Stimulated activated CD8-positive, alpha-beta memory T cell treated with anti-CD3 and anti-CD28 coated beads, Interleukin-4, amount 100 ng/mL, for 24 hours (primary cell): ENCODE measurements around the gene SH3PXD2B.

Source experiments
- DNase-seq: peaks from one replicate; pipeline ENCODE4 v3.0.0-alpha.2; 2020; ENCODE audit warnings: low read depth

SH3PXD2B gene

DNA sequence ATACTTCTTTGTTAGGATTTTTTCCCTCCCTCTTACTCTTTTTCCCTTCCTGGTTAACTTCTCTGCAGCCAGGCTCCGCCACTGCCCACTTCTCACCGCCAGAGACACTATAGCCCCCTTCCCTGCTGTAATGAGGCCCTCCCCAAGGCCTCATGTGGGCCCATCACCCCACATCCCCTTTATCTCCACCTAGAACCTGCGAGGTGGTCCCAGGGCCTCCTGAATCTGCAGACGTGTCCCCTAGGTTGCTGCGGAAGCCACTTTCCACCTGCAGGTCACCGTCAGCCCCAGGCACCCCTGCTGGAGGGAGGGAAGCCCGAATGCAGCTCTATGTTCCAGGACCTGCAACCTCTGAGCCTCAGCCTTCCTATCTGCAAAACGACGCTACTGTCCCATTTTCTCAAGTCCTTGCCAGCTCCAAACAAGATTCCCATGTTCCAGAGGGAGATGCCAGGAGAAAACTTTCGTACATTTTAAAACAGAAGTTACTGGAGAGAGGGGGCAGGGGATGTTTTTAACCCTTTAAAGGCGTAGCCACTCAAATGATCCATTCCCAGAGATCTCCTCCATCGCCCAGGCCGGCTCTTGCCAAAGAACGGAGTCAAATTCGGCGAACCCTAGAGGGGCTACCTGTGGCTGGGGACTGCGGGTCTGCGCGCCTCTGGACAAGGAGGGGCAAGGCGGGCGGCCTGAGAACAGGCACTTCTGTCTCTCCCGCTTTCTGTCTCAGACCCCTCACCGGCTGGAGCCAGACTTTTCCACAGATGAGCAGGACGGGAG, 929 bp downstream of the SH3PXD2B start:
- DNase-seq = no peak

DNA sequence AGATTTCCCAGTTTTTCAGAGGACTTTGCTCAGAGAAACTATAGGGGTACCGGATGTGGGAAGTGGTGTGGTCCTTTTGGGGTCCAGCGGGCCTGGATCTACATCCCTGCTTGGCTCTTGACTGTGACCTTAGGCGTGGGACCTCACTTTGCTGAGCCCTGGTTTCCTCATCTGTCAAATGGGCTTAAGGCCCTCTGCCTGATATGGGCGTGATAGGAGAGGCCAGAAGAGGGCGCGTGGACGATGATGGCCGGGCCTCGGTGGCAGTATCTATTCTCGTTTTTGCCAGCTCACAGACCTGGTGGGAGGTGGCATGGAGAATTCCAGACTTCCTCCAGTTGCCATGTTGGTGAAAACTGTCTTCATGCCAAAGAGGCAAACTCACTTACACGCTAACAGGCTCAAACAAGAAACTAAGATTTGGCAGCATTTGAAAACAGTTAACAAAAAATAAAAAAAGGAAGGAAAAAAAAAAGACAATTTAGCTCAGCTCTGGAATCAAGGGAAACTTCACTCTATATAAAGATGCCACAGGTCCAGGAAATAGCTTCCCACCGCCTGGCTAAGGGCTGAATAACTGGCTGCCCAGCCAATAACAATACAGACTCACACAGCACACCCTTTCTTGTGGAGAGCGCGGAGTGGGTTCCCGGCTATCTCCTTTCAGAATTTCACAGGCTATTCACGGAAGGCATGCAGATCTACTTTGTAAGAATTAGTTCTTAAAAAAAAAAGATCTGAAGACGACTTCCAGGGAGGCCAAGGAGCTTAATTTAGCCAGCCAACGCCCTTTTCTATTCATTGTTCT, 1.7 kb downstream of the SH3PXD2B start:
- no peak for DNase-seq

DNA sequence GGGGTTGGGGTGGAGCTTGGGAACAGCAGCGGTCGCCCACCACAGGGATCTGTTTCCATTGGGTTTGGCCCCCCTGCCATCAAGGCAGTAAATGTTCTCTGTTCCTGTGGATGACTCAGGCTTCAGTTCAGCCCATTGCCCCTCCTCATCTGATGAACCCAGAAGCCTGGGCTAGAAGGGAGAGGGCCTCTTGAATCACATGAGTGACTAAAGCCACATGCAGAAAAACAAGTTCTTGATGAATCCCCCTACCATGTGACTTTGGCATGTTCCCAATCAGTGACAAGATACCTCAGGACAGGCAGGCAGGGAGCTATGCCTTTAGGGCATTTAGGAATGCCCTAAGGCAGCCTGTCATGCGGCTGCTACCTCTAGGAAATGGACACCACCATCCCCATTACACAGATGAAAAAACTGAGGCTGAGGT, 2.5 kb downstream of the SH3PXD2B start:
- DNase-seq = no peak

DNA sequence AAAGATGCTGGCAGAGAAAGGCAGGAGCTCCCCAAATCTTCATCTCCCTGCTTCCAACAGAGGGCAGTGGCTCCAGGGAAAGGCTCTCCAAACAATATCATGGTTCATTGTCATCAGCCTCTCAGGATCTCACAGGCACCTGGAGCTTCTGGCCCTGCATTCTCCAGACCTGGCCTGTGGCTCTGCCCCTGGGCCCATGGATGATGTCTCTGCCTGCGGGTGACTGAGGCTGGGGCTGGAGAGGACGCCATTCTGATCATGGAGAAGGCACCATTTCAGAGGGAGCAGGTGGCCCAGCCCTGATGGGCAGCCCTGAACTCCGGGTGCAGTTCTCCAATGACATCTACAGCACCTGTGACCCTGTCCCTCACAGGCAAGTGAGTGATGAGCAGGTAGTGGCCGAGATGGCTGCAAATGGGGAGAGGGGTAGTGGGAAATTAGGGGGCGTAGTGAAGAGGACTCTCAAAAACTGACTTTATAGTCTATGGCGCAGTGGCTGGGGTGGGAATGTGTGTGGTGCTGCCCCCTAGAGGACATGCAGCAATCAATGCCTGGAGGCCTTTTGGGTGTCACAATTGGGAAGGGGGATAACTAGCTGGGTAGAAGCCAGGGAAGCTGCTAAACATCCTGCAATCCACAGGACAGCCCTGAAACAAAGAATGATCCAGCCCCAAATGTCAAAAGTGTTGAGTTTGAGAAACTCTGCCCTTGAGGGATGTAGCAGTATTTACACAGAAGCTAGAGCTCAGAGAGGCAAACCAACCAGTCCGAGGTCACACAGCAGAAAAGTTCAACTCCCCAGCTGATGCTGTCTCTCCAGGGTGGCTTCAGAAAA, 3.2 kb downstream of the SH3PXD2B start:
- peak; percentile 21 for DNase-seq

DNA sequence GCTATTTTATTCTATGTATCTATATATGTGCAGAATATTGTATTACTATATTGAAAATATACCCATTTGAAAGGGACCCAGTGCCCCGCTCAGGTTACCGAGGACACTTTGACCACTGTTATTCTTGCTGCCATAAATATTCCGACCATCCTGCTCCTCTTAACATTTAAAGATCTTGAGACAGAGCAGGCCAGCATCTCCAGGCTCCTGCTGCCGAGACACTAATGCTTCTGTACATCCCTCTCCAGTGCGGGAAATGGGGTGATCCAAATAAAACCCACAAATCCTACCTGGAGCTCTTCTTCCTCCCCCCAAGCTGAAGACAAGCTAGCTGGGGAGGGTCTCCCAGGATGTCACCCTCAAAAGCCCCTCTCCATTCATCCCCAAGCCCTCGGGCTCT, 3.9 kb downstream of the SH3PXD2B start:
- no peak for DNase-seq

DNA sequence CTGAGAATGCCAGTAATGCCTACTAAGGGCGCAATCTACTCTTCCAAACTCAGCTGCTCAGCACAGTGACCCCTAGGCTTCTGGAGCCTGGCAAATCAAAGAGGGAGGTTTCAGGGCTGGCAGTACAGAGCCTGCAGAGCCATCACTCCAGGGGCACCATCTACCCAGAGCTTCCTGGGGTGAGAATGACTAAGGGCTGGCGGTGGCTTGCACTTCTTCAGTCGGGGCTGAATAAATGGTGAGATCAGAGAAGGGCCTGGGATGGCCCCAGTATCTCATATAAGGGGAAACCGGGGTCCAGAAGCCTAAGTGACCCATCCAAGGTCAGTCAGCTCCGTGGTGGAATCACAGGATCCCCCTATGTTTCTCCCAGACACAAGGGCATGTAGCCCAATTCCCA, 5.3 kb downstream of the SH3PXD2B start:
- no peak for DNase-seq

DNA sequence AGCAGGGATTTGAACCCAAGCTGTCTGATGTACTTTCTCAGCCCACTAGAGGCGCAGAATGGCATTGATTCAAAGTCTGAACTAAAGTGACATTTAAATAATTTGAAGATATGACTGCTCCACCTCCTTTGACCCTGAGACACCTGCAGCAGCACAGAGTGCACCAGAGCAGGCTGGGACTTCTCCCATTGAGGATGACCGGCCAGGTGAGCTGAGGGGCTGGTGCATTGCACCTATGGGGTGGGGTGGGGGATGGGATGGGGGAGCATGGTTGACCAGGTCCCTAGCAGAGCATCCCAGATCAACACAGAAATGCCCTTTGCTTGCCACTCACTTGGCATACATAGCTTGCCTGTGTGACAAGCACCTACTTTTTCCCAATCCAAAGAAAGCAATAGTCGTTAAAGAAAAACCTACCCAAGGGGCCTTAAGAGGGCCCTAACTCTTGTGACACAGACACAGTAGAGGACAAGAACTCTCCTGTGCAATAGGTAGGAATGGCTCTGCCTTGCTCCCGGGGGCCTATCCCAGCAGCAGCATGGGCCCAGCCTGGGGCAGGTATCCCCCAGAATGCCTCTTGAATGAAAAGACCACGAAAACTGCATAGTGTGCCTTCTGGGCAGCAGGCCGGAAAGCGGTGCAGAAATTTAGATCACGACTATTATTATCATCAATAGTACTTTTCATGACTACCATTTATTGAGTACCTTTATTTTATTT, 6.5 kb downstream of the SH3PXD2B start:
- DNase-seq = no peak

DNA sequence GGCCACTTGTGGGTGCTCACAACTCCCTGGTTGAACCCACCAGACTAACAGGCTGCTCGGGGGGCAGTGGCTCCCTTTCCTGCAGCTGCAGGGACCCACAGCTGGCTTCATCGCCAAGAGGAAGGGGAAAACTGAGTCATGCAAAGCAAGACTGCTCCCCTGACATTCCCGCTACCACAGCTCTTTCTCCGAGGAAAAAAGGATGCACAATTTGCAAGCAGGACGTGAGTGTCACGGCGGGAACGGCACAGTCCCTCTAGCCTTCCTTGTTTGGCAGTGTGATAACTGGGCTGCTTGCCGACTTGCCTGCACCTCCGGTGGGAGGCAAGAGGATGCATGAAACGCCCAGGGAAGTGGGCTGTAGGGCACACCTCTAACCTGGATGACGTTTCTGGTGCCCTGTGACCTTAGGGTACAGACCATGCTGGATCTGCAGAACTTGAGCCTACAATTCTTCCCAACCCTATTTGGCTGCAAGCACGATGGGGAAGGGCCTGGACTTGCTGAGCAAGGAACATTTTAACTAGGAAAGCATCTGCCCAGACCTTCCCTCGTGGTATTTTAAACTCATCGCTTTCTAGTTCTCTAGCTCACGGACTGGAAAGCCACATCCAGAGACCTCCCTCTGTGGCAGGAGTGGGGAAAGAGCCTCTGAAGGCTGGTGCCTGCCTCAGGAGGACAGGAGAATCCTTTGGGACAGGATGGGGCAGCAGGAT, 7.8 kb downstream of the SH3PXD2B start:
- no peak for DNase-seq

DNA sequence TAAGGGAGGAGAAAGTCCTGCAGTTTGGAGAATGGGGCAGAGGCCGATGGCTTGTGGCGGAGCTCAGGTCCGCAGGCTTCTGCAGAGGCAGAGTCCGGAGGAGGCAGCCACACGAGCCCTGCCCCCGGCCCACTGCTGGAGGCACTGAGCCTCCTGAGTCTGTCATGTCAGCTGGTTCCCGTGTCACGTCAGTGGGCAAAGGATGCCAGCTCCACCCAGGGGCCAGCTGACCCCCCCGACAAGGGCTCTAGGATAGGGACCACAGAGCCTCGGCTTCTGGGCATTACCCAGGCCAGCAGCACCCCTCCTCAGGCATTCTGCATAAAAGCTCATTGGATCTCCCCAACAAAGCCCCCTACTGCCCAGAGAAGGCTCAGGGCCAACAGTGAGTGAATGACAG, 8.5 kb downstream of the SH3PXD2B start:
- no peak for DNase-seq

DNA sequence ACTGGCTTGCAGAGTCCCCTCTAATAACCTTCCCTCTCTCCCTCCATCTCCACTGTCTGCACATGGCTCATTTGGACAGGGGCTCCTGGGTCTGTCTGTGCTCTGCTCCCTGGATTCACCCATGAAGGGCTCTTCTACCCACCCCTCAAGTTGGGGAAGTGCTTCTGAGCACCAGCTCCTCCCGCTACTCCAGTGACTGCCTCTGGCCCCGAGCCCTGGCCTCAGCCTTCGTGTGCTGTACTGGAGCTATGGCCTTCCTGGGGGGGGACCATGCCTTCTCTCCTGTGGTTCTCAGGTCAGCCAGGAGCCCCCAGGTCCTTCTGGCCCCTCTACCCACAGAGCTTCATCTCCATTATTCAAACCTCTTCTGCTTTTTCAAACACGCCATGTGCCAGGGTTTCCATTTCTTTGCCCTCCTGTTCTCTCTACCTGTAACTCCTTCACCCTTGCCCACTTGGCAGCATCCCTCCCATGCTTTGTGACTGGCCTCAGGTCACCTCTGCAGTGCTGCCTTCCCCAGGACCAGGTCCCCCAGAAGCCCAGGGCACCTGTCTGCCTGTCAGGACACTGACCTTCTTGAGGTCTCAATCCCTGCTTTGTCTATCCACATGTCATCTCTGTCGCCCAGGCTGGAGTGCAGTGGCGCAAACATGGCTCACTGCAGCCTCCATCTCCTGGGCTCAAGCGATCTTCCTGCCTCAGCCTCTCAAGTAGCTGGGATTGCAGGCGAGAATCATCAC, 9.5 kb downstream of the SH3PXD2B start:
- no peak for DNase-seq

DNA sequence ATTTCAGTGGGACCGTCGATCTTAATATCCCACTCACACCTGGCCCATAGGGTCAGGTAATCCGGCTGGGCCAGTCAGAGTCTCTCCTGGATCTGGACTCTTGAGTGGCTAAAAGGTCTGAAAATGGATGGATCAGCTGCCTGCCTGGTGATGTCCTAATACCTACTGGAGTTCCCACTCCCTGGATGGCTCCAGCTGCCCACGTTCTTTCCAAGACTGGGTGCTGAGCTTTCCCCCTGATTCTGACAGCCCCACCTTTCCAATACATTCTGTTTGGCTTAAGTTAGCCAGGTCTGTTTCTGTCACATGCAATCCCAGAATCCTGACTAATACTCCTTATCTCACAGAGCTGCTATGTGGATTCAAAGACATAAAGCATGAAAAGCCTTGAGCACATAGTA, 10.2 kb downstream of the SH3PXD2B start:
- DNase-seq = no peak

DNA sequence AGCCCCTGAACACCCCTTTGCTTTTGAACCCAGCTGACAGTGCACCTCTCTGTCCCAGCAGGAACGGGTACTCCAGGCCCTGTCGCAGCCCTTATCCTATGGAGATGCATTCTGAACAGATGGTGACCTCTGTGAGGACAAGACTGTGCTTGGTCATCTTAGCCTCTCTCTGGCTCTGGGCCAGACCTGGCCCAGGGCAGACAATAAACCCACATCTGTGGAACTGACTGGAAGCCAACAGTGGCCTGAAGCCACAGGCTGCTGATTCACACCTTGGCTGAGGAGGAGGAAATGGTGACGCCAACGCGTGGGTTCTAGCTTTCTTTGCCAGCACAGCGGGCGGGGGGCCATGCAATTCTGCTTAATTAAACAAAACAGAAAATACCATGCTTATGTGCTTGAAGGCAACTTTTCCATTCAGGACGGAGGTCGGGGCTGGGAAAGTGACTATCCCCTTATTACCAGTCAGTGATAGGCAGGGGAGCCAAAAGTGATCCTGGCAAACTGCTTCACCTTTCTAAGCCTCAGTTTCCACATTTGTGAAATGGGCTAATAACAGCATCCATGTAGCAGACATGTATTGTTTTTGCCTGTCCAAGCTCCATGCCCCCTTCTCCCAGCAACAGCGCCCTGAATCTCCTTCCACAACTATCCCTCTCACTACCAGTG, 10.8 kb downstream of the SH3PXD2B start:
- peak; percentile 52 for DNase-seq

DNA sequence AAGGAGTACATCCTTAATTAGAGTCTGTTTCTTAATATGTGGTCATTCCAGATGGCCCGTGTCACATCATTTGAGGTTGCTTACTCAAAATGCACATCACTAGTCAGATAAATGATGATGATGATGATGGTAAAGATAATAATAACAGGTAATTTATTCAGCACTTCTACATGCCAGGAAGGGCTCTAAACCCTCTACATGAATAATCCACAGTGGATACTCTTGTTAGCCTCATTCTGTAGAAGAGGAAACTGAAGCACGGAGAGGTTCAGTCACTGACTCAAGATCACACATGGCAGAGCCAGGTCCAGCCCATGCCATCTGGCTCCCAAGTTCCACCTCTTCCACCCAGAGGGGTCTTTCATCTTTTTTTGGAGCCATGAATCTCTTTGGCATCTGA, 11.7 kb downstream of the SH3PXD2B start:
- DNase-seq = no peak

DNA sequence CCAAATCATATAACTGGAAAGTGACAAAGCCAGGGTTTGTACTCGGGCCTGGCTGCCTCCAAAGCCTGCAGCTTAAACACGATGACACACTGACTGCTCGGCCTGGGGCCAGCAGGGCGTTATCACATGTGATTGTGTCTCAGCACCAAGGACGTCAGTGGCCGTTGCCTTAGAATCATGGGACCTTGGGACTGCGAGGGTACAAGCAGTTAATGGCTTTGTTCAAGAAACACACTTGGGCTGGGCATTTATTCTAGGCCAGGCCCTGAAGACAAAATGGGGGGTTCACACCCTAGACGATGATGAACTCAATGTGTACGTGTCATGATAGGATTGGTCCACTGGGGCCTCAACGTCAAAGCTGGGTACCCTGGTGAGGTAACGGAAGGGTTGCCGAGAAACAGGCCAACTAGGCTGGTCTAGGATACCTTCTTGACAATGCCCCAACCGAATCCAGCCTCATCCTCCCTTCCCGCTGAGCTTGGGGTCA, 13.0 kb downstream of the SH3PXD2B start:
- DNase-seq = no peak

DNA sequence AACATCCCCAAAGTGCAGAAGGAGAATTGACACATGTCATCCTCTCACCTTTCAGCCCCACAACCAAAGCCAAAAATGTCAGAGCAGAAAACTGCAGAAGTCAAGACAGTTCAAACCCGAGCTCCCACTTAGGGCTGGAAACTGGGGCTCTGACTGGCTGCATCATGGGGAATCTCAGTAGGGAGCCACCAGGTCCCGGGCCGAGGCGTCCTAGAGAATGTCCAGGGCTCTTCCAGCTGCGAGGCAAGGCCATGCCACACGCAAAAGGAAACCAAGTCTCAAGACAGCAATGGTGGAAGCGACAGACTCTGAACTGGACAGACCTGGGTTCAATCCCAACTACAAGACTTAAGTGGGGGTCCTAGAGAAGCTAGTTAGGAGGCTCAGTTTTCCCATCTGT, 13.8 kb downstream of the SH3PXD2B start:
- DNase-seq = no peak

DNA sequence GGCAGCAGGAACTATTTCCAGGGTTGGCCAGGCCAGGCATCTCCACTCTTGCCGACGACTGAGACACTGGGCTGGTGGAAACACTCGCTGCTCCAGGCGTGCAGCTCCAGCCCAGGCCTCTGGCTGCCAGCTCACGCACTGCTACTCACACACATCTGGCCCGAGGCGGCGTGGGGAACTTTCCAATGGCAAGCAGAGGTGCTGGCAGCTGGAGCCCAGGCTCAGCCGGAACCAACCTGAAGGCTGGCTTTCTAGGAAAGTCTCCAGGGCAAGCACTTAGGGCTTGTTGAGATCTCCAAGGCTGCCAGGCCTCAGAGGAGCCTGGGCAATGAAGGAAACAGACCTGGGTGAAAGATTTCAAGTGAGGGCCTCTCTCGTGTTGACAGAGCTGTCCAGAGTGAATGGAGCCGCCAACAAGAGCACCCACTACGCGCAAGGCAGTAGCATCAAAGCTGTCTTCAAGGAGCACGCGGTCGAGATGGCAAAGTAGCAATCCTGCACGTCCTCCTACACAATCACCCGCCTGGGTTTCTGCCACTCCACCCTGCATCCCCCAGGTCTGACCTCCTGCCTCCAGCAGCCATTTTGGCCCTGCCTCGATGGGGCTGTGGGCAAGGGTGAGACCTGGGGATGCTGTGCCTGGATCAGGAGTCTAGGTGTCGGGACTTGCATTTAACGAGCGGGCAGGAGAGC, 14.4 kb downstream of the SH3PXD2B start:
- no peak for DNase-seq

DNA sequence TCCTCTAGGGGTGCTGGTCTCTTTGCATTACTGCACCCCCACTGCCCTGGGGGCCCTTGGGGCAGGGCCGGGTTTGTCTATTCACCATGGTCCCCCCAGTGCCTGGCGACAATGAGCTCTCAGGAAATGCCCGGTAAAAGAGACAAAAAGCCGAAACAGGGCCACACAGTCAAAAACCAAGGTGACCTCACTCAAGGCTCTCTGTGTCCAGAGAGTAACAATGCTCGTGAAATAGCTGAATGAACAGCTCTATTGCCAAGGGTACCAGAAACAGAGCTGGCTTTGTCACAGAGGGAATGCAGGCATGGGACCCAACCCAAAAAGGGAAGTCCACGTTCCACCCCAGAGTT, 16.0 kb downstream of the SH3PXD2B start:
- DNase-seq = no peak

DNA sequence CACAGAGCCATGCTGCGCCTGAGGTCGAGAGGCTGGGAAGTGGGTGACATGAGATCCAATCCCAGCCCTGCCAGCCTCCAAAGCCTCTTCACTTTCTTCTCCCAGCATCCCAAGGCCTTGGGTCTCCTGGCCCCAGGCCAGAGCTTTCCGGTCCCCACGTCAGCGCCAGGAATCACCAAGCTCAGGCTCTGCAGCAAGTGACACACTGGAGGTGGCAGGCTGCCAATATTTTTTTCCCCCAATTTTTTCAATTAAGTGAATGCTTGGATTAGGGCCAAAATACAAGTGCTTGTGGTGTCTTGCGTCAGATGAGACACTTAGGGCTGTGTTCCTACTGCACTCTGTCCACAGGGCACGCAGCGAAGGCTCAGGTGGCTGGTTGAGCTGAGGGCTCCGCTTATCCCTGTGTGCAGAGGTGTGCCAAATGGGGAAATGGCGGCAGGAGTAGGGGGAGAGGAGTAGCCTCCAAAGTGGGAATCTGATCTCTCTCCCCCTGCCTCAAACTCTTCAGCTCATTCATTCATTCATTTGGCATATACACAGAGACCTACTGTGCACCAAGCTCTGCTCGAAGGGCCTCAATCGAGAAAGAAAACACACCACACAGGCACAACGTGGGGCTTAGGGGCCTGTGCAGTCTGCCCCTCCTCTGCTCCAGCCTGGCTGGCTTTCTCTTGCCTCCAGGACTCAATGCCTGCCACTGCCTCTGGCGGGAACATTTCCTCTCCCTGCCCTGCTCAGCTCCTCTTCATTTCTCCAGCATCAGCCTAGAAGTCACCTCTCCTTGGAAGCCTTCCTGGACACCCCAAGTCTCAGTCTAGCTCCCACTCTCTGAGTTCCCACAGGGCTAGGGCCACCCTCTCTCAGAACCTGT, 16.6 kb downstream of the SH3PXD2B start:
- no peak for DNase-seq
